DMS79 (cell line): ENCODE results near the gene HGF.
"Not testable (repeated sequence)": the region's sequence is repeated elsewhere in the genome, so short reads cannot be mapped to it uniquely, and the experiment has no call there.

ENCODE experiments used
- DNase-seq: peaks from one replicate; lab custom pipeline; 2025; lab: John Stamatoyannopoulos, UW

Gene HGF

GRCh38 chr7:81769891-81770727 lies at the start of gene HGF:
TSS of gene HGF (minus strand) at chr7:81770047. CDS start at chr7:81769971, 76 bp downstream.
- DNase-seq, result no peak

GRCh38 chr7:81816312-81816711 lies 46.5 kb upstream of the HGF start:
- DNase-seq, result no peak

- DNase-seq, result not testable (repeated sequence)
These were observed 43.1 kb upstream of the HGF start for GRCh38 chr7:81812866-81813476.

- DNase-seq, result no peak
These were observed 42.4 kb upstream of the HGF start for GRCh38 chr7:81811956-81812865.

GRCh38 chr7:81810476-81811155 lies 40.8 kb upstream of the HGF start:
- DNase-seq, result no peak

GRCh38 chr7:81808310-81808709 lies 38.5 kb upstream of the HGF start:
- not testable (repeated sequence) for DNase-seq

GRCh38 chr7:81803267-81803666 lies 33.4 kb upstream of the HGF start:
- no peak for DNase-seq

- no peak for DNase-seq
These were observed 32.4 kb upstream of the HGF start for GRCh38 chr7:81802251-81802650.

- no peak for DNase-seq
These were observed 31.7 kb upstream of the HGF start for GRCh38 chr7:81801532-81801931.

GRCh38 chr7:81791568-81792518 lies 22.0 kb upstream of the HGF start:
- DNase-seq, result no peak

GRCh38 chr7:81790686-81791085 lies 20.8 kb upstream of the HGF start:
- DNase-seq, result no peak

- no peak for DNase-seq
These were observed 20.3 kb upstream of the HGF start for GRCh38 chr7:81790120-81790500.

- DNase-seq, result no peak
These were observed 19.7 kb upstream of the HGF start for GRCh38 chr7:81789406-81790119.

- DNase-seq, result no peak
These were observed 18.4 kb upstream of the HGF start for GRCh38 chr7:81788246-81788645.

GRCh38 chr7:81783818-81784217 lies 14.0 kb upstream of the HGF start:
- no peak for DNase-seq

- no peak for DNase-seq
These were observed 11.3 kb upstream of the HGF start for GRCh38 chr7:81780914-81781693.

- no peak for DNase-seq
These were observed 9.9 kb upstream of the HGF start for GRCh38 chr7:81779706-81780105.

GRCh38 chr7:81777697-81778096 lies 7.8 kb upstream of the HGF start:
- no peak for DNase-seq

- DNase-seq, result no peak
These were observed 7.2 kb upstream of the HGF start for GRCh38 chr7:81776948-81777630.
